Measurements from ENCODE around the gene WNT3A. TPM values are rescaled to one million over a fixed set of nuclear protein-coding genes. Genes with fewer than 3 reads are reported as not detected.

The WNT3A gene
- total and polyA plus RNA-seq, 2 of the 4 experiments (the other 2 are of a cell fraction): not detected

GRCh38 chr1:227959325-227959860, 47.4 kb upstream of the WNT3A start:
- ChIA-PET CTCF (no interaction called here), POLR2A (ENCODE audit: unreplicated experiment) (no interaction called here)
- H3K79me1 ChIP-seq (ENCODE audit: low read depth in 1 of 2, low read length in 2 of 2): no peaks in the 10 kb centered on the region
- H4K5ac ChIP-seq (ENCODE audit: low read depth, low read length): no peak overlapping the region
- no peak overlapping the region for H3K4me2 ChIP-seq (ENCODE audit: low read depth, low read length)
- TF ChIP-seq MAZ (IDR thresholded peaks at IDR 0.05; ENCODE audit: borderline replicate concordance, low read depth, low read length) (no peak), NFE2L2 (IDR thresholded peaks at IDR 0.05; ENCODE audit: low read depth, low read length) (no peak), ELK1 (IDR thresholded peaks at IDR 0.05; ENCODE audit: borderline replicate concordance, low read depth, low read length) (no peak), FOS (IDR thresholded peaks at IDR 0.05; ENCODE audit: low read depth, low read length) (no peak), MXI1 (IDR thresholded peaks at IDR 0.05; ENCODE audit: borderline replicate concordance, low read depth, low read length) (no peak), RAD21 (IDR thresholded peaks at IDR 0.05; ENCODE audit: low read length) (no peak)
- ATAC-seq (ENCODE audit: low read depth) (no peak), DNase-seq (no peak)
- no peak overlapping the region for H2AK5ac ChIP-seq (ENCODE audit: low read depth, low read length)
- 100% methylated on average over 1 of the region's 10 CpGs; no CpG with 5 or more reads in 1 of the 2 experiments for WGBS, 2 experiments (ENCODE audit: extremely low coverage in 2 of 2, insufficient read length in 1 of 2)
- H3K36me3 ChIP-seq (ENCODE audit: control insufficient read depth, insufficient read depth, low read length): no peaks in the 10 kb centered on the region
- no peak overlapping the region for H2BK20ac ChIP-seq (ENCODE audit: low read depth, low read length)
- intact Hi-C loops (cut with micrococcal nuclease): no loop called here
- no peaks in the 10 kb centered on the region for H3K9me1 ChIP-seq (ENCODE audit: insufficient read depth, low read length)
- H4K91ac ChIP-seq (ENCODE audit: insufficient read depth, low read depth, low read length): no peak overlapping the region
- H4K20me1 ChIP-seq (ENCODE audit: insufficient read depth, low read length): no peaks in the 10 kb centered on the region
- no peak overlapping the region for H3K27ac ChIP-seq (ENCODE audit: insufficient read depth, low read length)
- peak overlapping the region; percentile 67 for H2AFZ ChIP-seq (replicated peaks; ENCODE audit: low read length, poor library complexity)
- no peak overlapping the region for H3K9ac ChIP-seq (ENCODE audit: low read depth, low read length)
- no peak overlapping the region for H3K56ac ChIP-seq (ENCODE audit: extremely low read depth, insufficient read depth, low read length)
- H3K23ac ChIP-seq (ENCODE audit: low read depth, low read length): no peak overlapping the region
- no peak overlapping the region for H2BK120ac ChIP-seq (ENCODE audit: low read depth, low read length)
- H2AK9ac ChIP-seq (replicated peaks; ENCODE audit: low read depth, low read length, poor library complexity): no peak overlapping the region
- H4K8ac ChIP-seq (ENCODE audit: low read depth in 2 of 2, low read length in 2 of 2): no peak overlapping the region
- no peaks in the 10 kb centered on the region for H3K4me1 ChIP-seq (ENCODE audit: control insufficient read depth, insufficient read depth, low read length)
- no peak overlapping the region for H2BK5ac ChIP-seq (ENCODE audit: low read depth, low read length, poor library complexity, severe bottlenecking)
- no TSS peak for BruUV-seq (replicated peaks)
- in situ Hi-C loops (cut with MboI; ENCODE audit: low sequenced_read_pairs): no loop called here
- H2BK15ac ChIP-seq (ENCODE audit: low read depth, low read length): no peak overlapping the region
- H3K4ac ChIP-seq (ENCODE audit: low read depth, low read length): no peak overlapping the region
- dilution Hi-C loops (cut with HindIII; ENCODE audit: low sequenced_read_pairs, unreplicated experiment): no loop called here
- H3K9me3 ChIP-seq (ENCODE audit: control insufficient read depth, insufficient read depth, low read length): no peaks in the 10 kb centered on the region
- H3K27me3 ChIP-seq (ENCODE audit: control insufficient read depth, insufficient read depth, low read length): peaks cover 4% of the 10 kb centered on the region; the same call in 1 of the 2 replicates
- no peak overlapping the region for H3K4me3 ChIP-seq (ENCODE audit: insufficient read depth, low read depth, low read length)
- no peak overlapping the region for H3K18ac ChIP-seq (ENCODE audit: low read depth, low read length)
- no peak overlapping the region for H3K14ac ChIP-seq (replicated peaks; ENCODE audit: low read depth, low read length)
